Muscle layer of duodenum (tissue), 2 donors: ENCODE data around the gene DSCAML1.
"Not testable (repeated sequence)": the region's sequence is repeated elsewhere in the genome, so short reads cannot be mapped to it uniquely, and the experiment has no call there.

Experiments
- H3K27ac ChIP-seq: one replicate; pipeline ENCODE4 v1.7.0; 2013; ENCODE audit warnings: mild to moderate bottlenecking, low read length
- H3K27me3 ChIP-seq: one replicate; pipeline ENCODE4 v1.7.0; 2013; ENCODE audit warnings: low read depth, mild to moderate bottlenecking, control low read depth, low read length
- H3K36me3 ChIP-seq, 2 donors: one replicate each; pipeline ENCODE4 v1.7.0; 2013; ENCODE audit warnings: low read length in 2 of 2, control low read depth in 1 of 2, mild to moderate bottlenecking in 1 of 2; ENCODE audit not compliant: insufficient read depth in 2 of 2, control insufficient read depth in 1 of 2
- H3K4me1 ChIP-seq, 2 donors: one replicate each; pipeline ENCODE4 v1.7.0; 2013; ENCODE audit warnings: low read length in 2 of 2, mild to moderate bottlenecking in 2 of 2, control low read depth in 1 of 2, moderate library complexity in 1 of 2; ENCODE audit not compliant: insufficient read depth in 2 of 2, control insufficient read depth in 1 of 2
- H3K4me3 ChIP-seq, 2 donors: one replicate each; pipeline ENCODE4 v1.7.0; 2013; ENCODE audit warnings: low read length in 2 of 2, low read depth in 1 of 2, mild to moderate bottlenecking in 1 of 2
- H3K9me3 ChIP-seq, 2 donors: one replicate each; pipeline ENCODE4 v1.7.0; 2013; ENCODE audit warnings: low read length in 2 of 2, control low read depth in 1 of 2, mild to moderate bottlenecking in 1 of 2; ENCODE audit not compliant: control insufficient read depth in 1 of 2
- donor health status: healthy.

DSCAML1 gene

GRCh38 chr11:117815262-117815803 is 18.3 kb upstream of the DSCAML1 start:
- no peak overlapping the region for H3K4me3 ChIP-seq
- H3K4me1 ChIP-seq = peaks cover 15 to 34% of the 10 kb centered on the region in 2 donors
- H3K9me3 ChIP-seq = no peaks in the 10 kb centered on the region

GRCh38 chr11:117814766-117815261 is 17.8 kb upstream of the DSCAML1 start:
- Histone ChIP-seq H3K4me3 (no peak overlapping the region), H3K4me1 (peaks cover 15 to 34% of the 10 kb centered on the region in 2 donors), H3K9me3 (no peaks in the 10 kb centered on the region), H3K36me3 (no peaks in the 10 kb centered on the region), H3K27me3 (no peaks in the 10 kb centered on the region), H3K27ac (peak overlapping the region; percentile 68)

More at GRCh38 chr11:117815262-117815803, 18.3 kb upstream of the DSCAML1 start:
- Histone ChIP-seq H3K36me3 (no peaks in the 10 kb centered on the region), H3K27me3 (no peaks in the 10 kb centered on the region), H3K27ac (peak overlapping the region; percentile 68)

- Histone ChIP-seq H3K4me3 (no peak overlapping the region), H3K9me3 (no peaks in the 10 kb centered on the region), H3K27me3 (no peaks in the 10 kb centered on the region), H3K27ac (no peak overlapping the region), H3K4me1 (peaks cover 15 to 34% of the 10 kb centered on the region in 2 donors), H3K36me3 (no peaks in the 10 kb centered on the region)
Observed at GRCh38 chr11:117814204-117814765, 17.3 kb upstream of the DSCAML1 start.

- not testable (repeated sequence) for H3K9me3 ChIP-seq, H3K4me3 ChIP-seq, H3K27ac ChIP-seq, H3K36me3 ChIP-seq, H3K27me3 ChIP-seq
- peaks cover 0 to 12% of the 10 kb centered on the region in 2 donors for H3K4me1 ChIP-seq
Observed at GRCh38 chr11:117810056-117810451, 13.0 kb upstream of the DSCAML1 start.

GRCh38 chr11:117809236-117810055 is 12.4 kb upstream of the DSCAML1 start:
- no peaks in the 10 kb centered on the region for H3K36me3 ChIP-seq
- H3K4me1 ChIP-seq = peaks cover 0 to 6% of the 10 kb centered on the region in 2 donors
- no peaks in the 10 kb centered on the region for H3K9me3 ChIP-seq
- H3K4me3 ChIP-seq = no peak overlapping the region
- no peak overlapping the region for H3K27ac ChIP-seq
- no peaks in the 10 kb centered on the region for H3K27me3 ChIP-seq

- H3K4me1 ChIP-seq = peaks cover 0 to 6% of the 10 kb centered on the region in 2 donors
- H3K4me3 ChIP-seq = no peak overlapping the region
- no peaks in the 10 kb centered on the region for H3K27me3 ChIP-seq
- H3K36me3 ChIP-seq = no peaks in the 10 kb centered on the region
- no peak overlapping the region for H3K27ac ChIP-seq
- no peaks in the 10 kb centered on the region for H3K9me3 ChIP-seq
Observed at GRCh38 chr11:117808784-117809183, 11.8 kb upstream of the DSCAML1 start.

DNA sequence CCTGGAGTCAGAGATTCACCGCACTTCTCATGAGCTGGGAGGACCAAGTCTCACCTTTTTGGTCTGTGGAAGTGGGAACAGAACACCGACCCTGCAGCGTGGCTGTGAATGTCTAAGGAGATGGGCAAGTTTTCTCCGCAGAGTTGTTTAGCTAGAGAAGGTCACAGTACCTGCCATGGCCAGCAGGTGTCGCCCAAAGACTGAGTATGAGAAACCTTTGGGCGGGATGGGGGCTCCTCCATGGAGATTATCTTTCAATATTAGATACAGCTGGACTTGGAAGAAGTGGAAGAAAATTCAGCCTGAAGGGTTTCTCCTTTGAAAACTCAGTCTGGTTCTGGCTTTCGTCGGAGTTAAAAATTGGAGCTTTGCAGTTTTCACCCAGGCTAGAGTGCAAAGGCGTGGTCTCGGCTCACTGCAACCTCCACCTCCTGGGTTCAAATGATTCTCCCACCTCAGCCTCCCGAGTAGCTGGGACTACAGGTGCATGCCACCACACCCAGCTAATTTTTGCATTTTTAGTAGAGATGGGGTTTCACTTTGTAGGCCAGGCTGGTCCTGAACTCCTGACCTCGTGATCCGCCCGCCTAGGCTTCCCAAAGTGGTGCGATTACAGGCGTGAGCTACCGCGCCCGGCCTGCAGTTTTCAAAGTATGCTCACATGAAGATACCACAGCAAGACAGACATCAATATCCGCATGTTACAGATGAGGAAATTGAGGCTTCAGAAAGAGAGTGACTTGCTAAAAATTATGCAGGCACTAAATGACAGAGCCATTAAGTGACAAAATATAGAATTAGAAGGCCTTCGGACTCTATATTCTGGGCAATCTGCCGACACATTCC is 10.7 kb upstream of the DSCAML1 start:
- Histone ChIP-seq H3K27me3 (no peaks in the 10 kb centered on the region), H3K9me3 (no peaks in the 10 kb centered on the region), H3K4me1 (peaks cover 0 to 6% of the 10 kb centered on the region in 2 donors), H3K27ac (no peak overlapping the region), H3K36me3 (no peaks in the 10 kb centered on the region), H3K4me3 (no peak overlapping the region)

DNA sequence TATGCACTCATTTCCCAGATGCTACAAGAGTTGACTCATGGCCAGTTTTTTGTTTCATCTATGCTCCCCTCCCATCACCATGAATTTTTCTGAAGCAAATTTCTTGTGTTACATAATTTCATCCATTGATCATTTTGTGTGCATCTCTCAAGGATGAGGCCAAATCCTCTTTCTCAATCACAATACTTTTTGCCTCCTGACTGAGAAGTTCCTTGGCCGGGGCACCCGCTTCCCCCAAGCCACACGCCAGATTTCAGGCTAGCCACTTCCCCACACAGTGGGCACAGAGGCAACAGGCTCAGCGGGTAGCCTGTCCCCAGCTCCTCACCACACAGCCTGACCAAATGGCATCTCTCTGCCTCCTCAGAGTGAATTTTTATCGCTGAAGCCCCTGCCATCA is 9.8 kb upstream of the DSCAML1 start:
- H3K9me3 ChIP-seq = no peaks in the 10 kb centered on the region
- no peaks in the 10 kb centered on the region for H3K27me3 ChIP-seq
- no peak overlapping the region for H3K27ac ChIP-seq
- no peaks in the 10 kb centered on the region for H3K36me3 ChIP-seq
- H3K4me3 ChIP-seq = no peak overlapping the region
- peaks cover 0 to 6% of the 10 kb centered on the region in 2 donors for H3K4me1 ChIP-seq

GRCh38 chr11:117805045-117805444 is 8.0 kb upstream of the DSCAML1 start:
- no peak overlapping the region for H3K27ac ChIP-seq
- no peaks in the 10 kb centered on the region for H3K36me3 ChIP-seq
- no peaks in the 10 kb centered on the region for H3K27me3 ChIP-seq
- peaks cover 0 to 6% of the 10 kb centered on the region in 2 donors for H3K4me1 ChIP-seq
- H3K9me3 ChIP-seq = no peaks in the 10 kb centered on the region
- no peak overlapping the region for H3K4me3 ChIP-seq

DNA sequence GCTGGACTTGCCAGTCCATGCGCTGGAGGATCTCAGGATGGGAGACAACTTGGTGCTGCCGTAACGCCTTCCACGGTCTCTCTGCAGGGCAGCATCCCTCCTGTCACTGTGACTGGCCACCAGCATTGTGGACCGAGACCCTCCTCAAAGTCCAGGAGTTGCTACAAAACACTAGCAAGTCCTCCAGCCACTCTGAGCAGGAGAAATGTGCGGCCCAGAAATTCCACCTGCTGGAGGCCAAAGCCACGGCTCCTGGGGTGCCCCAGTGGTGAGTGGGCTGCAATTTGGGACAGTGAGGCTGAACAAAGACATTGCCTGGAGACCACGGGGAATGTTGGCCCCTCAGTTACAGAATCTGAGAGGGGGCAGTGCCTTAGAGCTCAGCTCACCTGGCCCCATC is 6.9 kb upstream of the DSCAML1 start:
- Histone ChIP-seq H3K4me1 (peaks cover 0 to 6% of the 10 kb centered on the region in 2 donors), H3K27ac (no peak overlapping the region)

DNA sequence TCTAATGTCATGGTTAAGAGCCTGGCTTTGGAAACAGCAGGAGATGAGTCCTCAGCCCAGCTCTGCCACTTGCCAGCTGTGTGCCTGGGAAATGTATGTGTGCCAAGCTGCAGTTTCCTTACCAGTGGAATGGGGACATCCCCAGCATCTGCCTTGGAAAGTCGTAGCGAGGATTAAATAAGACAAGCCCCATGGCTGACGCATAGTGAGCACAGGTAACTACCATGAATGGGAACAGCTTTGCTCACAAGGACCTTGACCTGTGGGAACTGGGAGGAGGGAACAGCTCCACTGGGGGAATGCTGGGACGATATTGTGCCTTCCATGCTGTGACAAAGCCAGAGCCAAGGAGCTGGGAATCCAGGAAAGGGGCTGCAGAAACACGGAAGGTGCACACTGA is 2.6 kb upstream of the DSCAML1 start:
- Histone ChIP-seq H3K27ac (no peak overlapping the region), H3K36me3 (no peaks in the 10 kb centered on the region), H3K27me3 (peaks cover 18% of the 10 kb centered on the region), H3K4me1 (peaks cover 0 to 21% of the 10 kb centered on the region in 2 donors), H3K4me3 (no peak overlapping the region), H3K9me3 (no peaks in the 10 kb centered on the region)

More for the DNA sequence above, 6.9 kb upstream of the DSCAML1 start:
- no peak overlapping the region for H3K4me3 ChIP-seq
- H3K9me3 ChIP-seq = no peaks in the 10 kb centered on the region
- H3K36me3 ChIP-seq = no peaks in the 10 kb centered on the region
- no peaks in the 10 kb centered on the region for H3K27me3 ChIP-seq
